ENCODE results near the gene OXNAD1. TPM values are rescaled to one million over a fixed set of nuclear protein-coding genes. Genes with fewer than 3 reads are reported as not detected.

OXNAD1 gene
- total RNA-seq, 2 experiments from 2014 or later: 18.1 to 18.7 TPM

- no peak; the same call in 1 of the 2 replicates for TF ChIP-seq CTCF (conservative IDR thresholded peaks at IDR 0.05; ENCODE audit: low read length)
- no peak for TF ChIP-seq EZH2phosphoT487 (IDR thresholded peaks at IDR 0.05; ENCODE audit: borderline replicate concordance, low read depth, low read length)
Measured at GRCh38 chr3:16319723-16320122, 54.7 kb downstream of the OXNAD1 start.

GRCh38 chr3:16320711-16321110 lies 55.7 kb downstream of the OXNAD1 start:
- H3K36me3 ChIP-seq (ENCODE audit: insufficient read depth, low read length): peaks cover 100% of the 10 kb centered on the region
- no peaks in the 10 kb centered on the region for H3K9me3 ChIP-seq (ENCODE audit: low read length)
- no peak overlapping the region for H2AFZ ChIP-seq (ENCODE audit: low read length)
- intact Hi-C loops (cut with micrococcal nuclease; ENCODE audit: unreplicated experiment): no loop called here
- no TSS peak for BruUV-seq (replicated peaks)
- no peak for DNase-seq (ENCODE audit: low spot score)
- no peak overlapping the region for H3K4me2 ChIP-seq (ENCODE audit: low read length)
- H3K4me3 ChIP-seq (ENCODE audit: low read depth, low read length, poor library complexity, severe bottlenecking): no peak overlapping the region
- H3K4me1 ChIP-seq (ENCODE audit: insufficient read depth, low read length, poor library complexity, severe bottlenecking): no peaks in the 10 kb centered on the region
- TF ChIP-seq CTCF (conservative IDR thresholded peaks at IDR 0.05; ENCODE audit: low read length) (no peak), EZH2phosphoT487 (IDR thresholded peaks at IDR 0.05; ENCODE audit: borderline replicate concordance, low read depth, low read length) (no peak)
- ChIA-PET POLR2A (interaction anchor here (0.6 to 1.0 kb wide), 2 partner anchors 12 to 215 kb away, joined by 3 read pairs; no protein-coding TSS in a partner anchor), CTCF (ENCODE audit: unreplicated experiment) (no interaction called here)
- no peaks in the 10 kb centered on the region for H3K9me2 ChIP-seq (ENCODE audit: insufficient read depth, low read length)
- H4K20me1 ChIP-seq (ENCODE audit: insufficient read depth, low read length): no peaks in the 10 kb centered on the region
- no peak overlapping the region for H3K27ac ChIP-seq (ENCODE audit: low read depth, low read length, poor library complexity, severe bottlenecking)
- H3K79me2 ChIP-seq (ENCODE audit: insufficient read depth, low read depth, low read length): no peaks in the 10 kb centered on the region

More at GRCh38 chr3:16319723-16320122, 54.7 kb downstream of the OXNAD1 start:
- Histone ChIP-seq H3K79me2 (ENCODE audit: insufficient read depth, low read depth, low read length) (no peaks in the 10 kb centered on the region), H3K4me3 (ENCODE audit: low read depth, low read length, poor library complexity, severe bottlenecking) (no peak overlapping the region), H2AFZ (ENCODE audit: low read length) (no peak overlapping the region), H3K4me2 (ENCODE audit: low read length) (no peak overlapping the region), H3K9me3 (ENCODE audit: low read length) (no peaks in the 10 kb centered on the region), H3K27ac (ENCODE audit: low read depth, low read length, poor library complexity, severe bottlenecking) (no peak overlapping the region), H3K9me2 (ENCODE audit: insufficient read depth, low read length) (no peaks in the 10 kb centered on the region), H3K4me1 (ENCODE audit: insufficient read depth, low read length, poor library complexity, severe bottlenecking) (no peaks in the 10 kb centered on the region), H3K36me3 (ENCODE audit: insufficient read depth, low read length) (peaks cover 99% of the 10 kb centered on the region), H4K20me1 (ENCODE audit: insufficient read depth, low read length) (no peaks in the 10 kb centered on the region)
- no peak for DNase-seq (ENCODE audit: low spot score)
- CTCF ChIA-PET (ENCODE audit: unreplicated experiment): no interaction called here
- intact Hi-C loops (cut with micrococcal nuclease; ENCODE audit: unreplicated experiment): no loop called here
- no TSS peak for BruUV-seq (replicated peaks)
- POLR2A ChIA-PET: no interaction called here

- no peak overlapping the region for H3K4me3 ChIP-seq (ENCODE audit: low read depth, low read length, poor library complexity, severe bottlenecking)
- H3K27ac ChIP-seq (ENCODE audit: low read depth, low read length, poor library complexity, severe bottlenecking): no peak overlapping the region
- H3K36me3 ChIP-seq (ENCODE audit: insufficient read depth, low read length): peaks cover 100% of the 10 kb centered on the region
- H4K20me1 ChIP-seq (ENCODE audit: insufficient read depth, low read length): no peaks in the 10 kb centered on the region
- ChIA-PET CTCF (ENCODE audit: unreplicated experiment) (no interaction called here), POLR2A (interaction anchor here (0.6 kb wide), 1 partner anchor 150 kb away, joined by 3 read pairs; no protein-coding TSS in a partner anchor)
- no peak overlapping the region for H2AFZ ChIP-seq (ENCODE audit: low read length)
- no TSS peak for BruUV-seq (replicated peaks)
- H3K9me2 ChIP-seq (ENCODE audit: insufficient read depth, low read length): no peaks in the 10 kb centered on the region
- H3K4me1 ChIP-seq (ENCODE audit: insufficient read depth, low read length, poor library complexity, severe bottlenecking): no peaks in the 10 kb centered on the region
- TF ChIP-seq CTCF (conservative IDR thresholded peaks at IDR 0.05; ENCODE audit: low read length): no peak
- no peak for TF ChIP-seq EZH2phosphoT487 (IDR thresholded peaks at IDR 0.05; ENCODE audit: borderline replicate concordance, low read depth, low read length)
- DNase-seq (ENCODE audit: low spot score): no peak
- intact Hi-C loops (cut with micrococcal nuclease; ENCODE audit: unreplicated experiment): no loop called here
- H3K9me3 ChIP-seq (ENCODE audit: low read length): no peaks in the 10 kb centered on the region
- H3K79me2 ChIP-seq (ENCODE audit: insufficient read depth, low read depth, low read length): no peaks in the 10 kb centered on the region
- no peak overlapping the region for H3K4me2 ChIP-seq (ENCODE audit: low read length)
Measured at GRCh38 chr3:16322189-16322588, 57.2 kb downstream of the OXNAD1 start.

Measured in OCI-LY7 (cell line).